ENCODE data around the gene SELENOW.
"Not testable (repeated sequence)": the region's sequence is repeated elsewhere in the genome, so short reads cannot be mapped to it uniquely, and the experiment has no call there.

DNA sequence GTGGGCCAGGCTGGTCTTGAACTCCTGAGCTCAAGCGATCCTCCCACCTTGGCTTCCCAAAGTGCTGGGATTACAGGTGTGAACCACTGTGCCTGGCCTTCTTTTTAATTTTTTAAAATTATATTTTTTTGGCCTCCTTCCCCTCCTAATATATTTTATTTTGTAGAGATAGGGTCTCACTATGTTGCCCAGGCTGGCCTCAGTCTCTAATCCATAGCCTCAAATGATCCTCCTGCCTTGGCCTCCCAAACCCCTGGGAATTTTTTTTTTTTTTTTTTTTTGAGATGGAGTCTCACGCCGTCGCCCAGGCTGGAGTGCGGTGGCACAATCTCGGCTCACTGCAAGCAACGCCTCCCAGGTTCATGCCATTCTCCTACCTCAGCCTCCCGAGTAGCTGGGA is 37.8 kb downstream of the SELENOW start:
- not testable (repeated sequence) for TF ChIP-seq POLR2AphosphoS5, CTCF (IDR thresholded peaks at IDR 0.05)

Measured in breast epithelium (tissue), 3 donors.